GM10266 (cell line): Measurements from ENCODE around the gene CRADD.

ENCODE experiments used
- DNase-seq: peaks from one replicate; pipeline ENCODE4 v3.0.0; 2012; ENCODE audit errors: extremely low spot score
- TF ChIP-seq, protein P1 (sequence below): IDR thresholded peaks from 2 replicates; pipeline ENCODE4 v1.5.1; 2012; ENCODE audit warnings: mild to moderate bottlenecking, low read depth; ENCODE audit not compliant: control insufficient read depth, insufficient read depth; ENCODE audit errors: missing control alignments

CRADD gene

DNA sequence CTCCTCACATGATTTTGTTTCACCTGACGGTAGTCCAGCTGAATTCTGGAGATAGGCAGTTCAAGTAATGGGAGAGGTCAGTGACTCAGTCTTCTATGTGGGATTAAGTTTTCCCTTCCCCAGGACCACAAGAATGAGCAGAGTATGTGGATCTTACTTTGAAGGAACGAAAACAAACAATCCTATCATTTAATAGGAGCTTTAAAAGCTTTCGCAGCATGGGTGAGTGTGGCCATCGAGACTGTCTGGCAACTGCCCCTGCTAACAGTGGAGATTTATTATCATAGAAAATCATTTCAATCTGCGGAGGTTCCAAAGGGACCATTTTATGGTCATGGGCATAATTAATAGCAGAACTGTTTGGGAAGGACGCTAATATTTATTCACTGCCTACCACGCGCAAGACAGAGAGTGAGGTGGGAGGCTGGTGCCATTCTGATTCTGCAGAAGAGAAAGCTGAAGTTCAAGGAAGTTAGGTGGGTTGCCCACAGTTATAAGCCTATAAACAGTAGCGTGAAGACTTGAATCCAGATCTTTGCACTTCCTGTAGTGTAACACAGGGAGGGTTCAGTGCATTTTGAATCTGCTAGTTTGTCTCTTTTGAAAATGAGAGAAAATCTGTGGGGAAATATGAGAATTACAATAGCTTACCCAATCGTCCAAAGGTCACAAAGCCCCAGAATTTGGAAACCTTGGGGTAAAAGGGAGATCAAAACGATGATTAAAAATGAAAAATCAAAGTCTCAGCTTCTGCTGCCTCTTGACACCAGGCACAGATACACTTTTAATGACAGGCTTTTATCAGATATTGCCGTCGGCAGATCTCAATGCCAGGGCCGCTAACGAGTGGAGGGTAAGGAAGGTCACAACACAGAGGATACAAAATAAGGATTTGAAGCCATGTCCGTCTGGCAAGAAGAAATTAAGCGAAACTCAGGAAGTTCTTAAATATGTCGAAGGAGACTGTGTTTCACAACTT lies 209.6 kb downstream of the CRADD start:
- TF ChIP-seq, protein P1, sequence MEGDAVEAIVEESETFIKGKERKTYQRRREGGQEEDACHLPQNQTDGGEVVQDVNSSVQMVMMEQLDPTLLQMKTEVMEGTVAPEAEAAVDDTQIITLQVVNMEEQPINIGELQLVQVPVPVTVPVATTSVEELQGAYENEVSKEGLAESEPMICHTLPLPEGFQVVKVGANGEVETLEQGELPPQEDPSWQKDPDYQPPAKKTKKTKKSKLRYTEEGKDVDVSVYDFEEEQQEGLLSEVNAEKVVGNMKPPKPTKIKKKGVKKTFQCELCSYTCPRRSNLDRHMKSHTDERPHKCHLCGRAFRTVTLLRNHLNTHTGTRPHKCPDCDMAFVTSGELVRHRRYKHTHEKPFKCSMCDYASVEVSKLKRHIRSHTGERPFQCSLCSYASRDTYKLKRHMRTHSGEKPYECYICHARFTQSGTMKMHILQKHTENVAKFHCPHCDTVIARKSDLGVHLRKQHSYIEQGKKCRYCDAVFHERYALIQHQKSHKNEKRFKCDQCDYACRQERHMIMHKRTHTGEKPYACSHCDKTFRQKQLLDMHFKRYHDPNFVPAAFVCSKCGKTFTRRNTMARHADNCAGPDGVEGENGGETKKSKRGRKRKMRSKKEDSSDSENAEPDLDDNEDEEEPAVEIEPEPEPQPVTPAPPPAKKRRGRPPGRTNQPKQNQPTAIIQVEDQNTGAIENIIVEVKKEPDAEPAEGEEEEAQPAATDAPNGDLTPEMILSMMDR: no peak
- no peak for DNase-seq

GRCh38 chr12:93888964-93889363 lies 211.8 kb downstream of the CRADD start:
- TF ChIP-seq, protein P1: no peak
- no peak for DNase-seq

- TF ChIP-seq, protein P1: no peak
- DNase-seq: no peak
Observed at GRCh38 chr12:93889516-93890212, 212.5 kb downstream of the CRADD start.

DNA sequence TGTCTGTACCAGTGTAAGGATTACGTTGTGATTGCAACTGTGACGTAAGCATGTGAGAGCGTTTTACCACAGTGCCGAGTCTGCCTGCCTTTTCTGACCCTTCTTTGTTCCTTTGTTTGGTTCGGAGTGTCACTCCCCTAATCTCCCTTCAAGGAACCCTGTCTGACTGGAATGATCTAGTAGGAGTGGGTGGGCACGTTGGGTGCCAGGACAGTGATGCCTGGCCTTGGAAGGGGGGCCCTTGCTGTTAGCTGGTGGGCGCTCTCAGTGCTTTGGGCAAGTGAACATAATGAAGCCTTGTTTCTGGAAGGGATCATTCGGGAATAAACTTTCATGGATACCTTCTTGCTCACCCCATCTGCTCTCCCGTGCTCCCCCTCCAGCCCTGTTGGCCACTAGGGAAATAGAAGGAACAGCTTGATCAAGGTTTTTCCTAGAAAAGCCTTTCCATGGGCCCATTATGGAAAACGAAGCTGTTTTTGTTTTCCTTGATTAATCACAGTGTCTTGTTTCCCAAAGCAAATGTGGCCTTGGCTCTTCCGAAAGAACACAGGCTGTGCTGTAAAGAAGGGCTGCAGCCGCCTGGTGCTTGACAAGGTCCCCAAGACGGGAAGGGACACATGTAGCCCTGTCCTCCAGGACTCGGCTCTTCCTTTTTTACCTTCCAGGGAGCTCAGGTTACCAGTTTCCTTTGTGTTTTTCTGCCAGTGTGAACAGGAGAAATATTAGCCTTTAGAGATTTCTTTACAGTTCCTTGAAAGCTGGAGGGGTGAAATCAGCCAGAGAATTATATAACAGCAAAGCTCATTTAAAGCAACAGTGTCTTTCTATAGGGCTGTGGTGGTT lies 215.5 kb downstream of the CRADD start:
- TF ChIP-seq, protein P1: no peak

DNA sequence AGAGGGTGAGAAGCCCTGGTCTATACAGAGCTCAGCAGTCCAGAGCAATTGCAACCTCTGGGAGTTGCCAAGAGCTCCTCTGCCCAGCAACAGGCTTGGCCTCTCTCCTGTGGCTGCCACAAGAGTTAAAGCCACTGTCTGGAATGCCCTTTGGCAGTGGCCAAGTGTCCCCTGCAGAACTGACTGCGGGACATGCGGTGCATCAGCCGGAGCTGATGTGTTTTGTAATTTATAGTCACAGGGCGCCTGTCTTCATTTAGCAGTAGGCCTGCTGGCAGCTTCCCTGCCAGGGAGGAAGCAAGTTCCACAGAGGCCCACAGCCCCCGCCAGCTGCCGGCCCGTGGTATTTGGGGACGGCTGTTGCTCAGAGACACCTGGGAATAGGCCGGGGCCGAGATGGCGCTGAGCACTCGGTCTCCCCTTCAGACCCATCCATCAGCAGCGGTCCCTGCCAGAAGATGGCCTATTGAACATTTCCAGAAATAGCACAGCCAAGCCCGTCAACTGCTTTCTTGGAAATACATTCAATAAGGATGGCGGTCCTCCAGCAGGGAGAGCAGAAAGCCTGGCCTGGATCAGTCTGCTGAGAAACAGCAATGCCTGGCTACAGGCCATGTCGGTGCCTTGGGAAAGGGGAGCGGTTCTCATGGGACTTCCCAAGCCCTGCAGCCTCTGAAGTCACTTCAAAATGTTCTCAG lies 217.4 kb downstream of the CRADD start:
- DNase-seq: no peak
- TF ChIP-seq, protein P1: no peak

More for the DNA sequence above, 215.5 kb downstream of the CRADD start:
- DNase-seq: no peak

GRCh38 chr12:93895089-93895445 lies 217.9 kb downstream of the CRADD start:
- TF ChIP-seq, protein P1: no peak
- DNase-seq: no peak
